ENCODE results near the gene HSD3B7.

The HSD3B7 gene

GRCh38 chr16:30980959-30981358, 4.0 kb upstream of the HSD3B7 start:
- Histone ChIP-seq H3K27me3 (no peaks in the 10 kb centered on the region), H3K36me3 (peaks cover 92% of the 10 kb centered on the region), H3K4me3 (no peak overlapping the region), H3K9me3 (no peaks in the 10 kb centered on the region), H4K20me1 (peaks cover 54% of the 10 kb centered on the region), H3K9ac (no peak overlapping the region), H3K4me1 (peaks cover 26% of the 10 kb centered on the region), H3K27ac (no peak overlapping the region), H3K4me2 (no peak overlapping the region)
- TF ChIP-seq Cebpa-rat (IDR thresholded peaks at IDR 0.05): no peak

- Histone ChIP-seq H3K27ac (no peak overlapping the region), H3K9me3 (no peaks in the 10 kb centered on the region), H3K9ac (no peak overlapping the region), H3K4me2 (no peak overlapping the region), H3K36me3 (peaks cover 92% of the 10 kb centered on the region), H3K4me3 (no peak overlapping the region), H3K27me3 (no peaks in the 10 kb centered on the region), H3K4me1 (peaks cover 26% of the 10 kb centered on the region), H4K20me1 (peaks cover 36% of the 10 kb centered on the region)
- no peak for TF ChIP-seq Cebpa-rat (IDR thresholded peaks at IDR 0.05)
These were observed 2.3 kb upstream of the HSD3B7 start for GRCh38 chr16:30982548-30983288.

- H3K36me3 ChIP-seq: peaks cover 92% of the 10 kb centered on the region
- no peak for TF ChIP-seq Cebpa-rat (IDR thresholded peaks at IDR 0.05)
- H3K4me1 ChIP-seq: peaks cover 26% of the 10 kb centered on the region
These were observed 1.6 kb upstream of the HSD3B7 start for GRCh38 chr16:30983289-30983889.

GRCh38 chr16:30983898-30984610, 953 bp upstream of the HSD3B7 start:
- no peak for TF ChIP-seq Cebpa-rat (IDR thresholded peaks at IDR 0.05)
- Histone ChIP-seq H3K36me3 (peaks cover 87% of the 10 kb centered on the region), H3K27me3 (no peaks in the 10 kb centered on the region), H3K9me3 (no peaks in the 10 kb centered on the region), H3K4me2 (peak overlapping the region; percentile 41; the same call in 1 of the 2 replicates), H3K4me1 (peaks cover 26% of the 10 kb centered on the region), H4K20me1 (peaks cover 24% of the 10 kb centered on the region; the same call in 1 of the 2 replicates), H3K27ac (peak overlapping the region; percentile 60), H3K4me3 (no peak overlapping the region), H3K9ac (peak overlapping the region; percentile 27; the same call in 1 of the 2 replicates)

More at GRCh38 chr16:30983289-30983889, 1.6 kb upstream of the HSD3B7 start:
- H3K9ac ChIP-seq: no peak overlapping the region
- H3K27me3 ChIP-seq: no peaks in the 10 kb centered on the region
- H3K9me3 ChIP-seq: no peaks in the 10 kb centered on the region
- H3K27ac ChIP-seq: peak overlapping the region; percentile 60; the same call in 1 of the 2 replicates
- H4K20me1 ChIP-seq: peaks cover 29% of the 10 kb centered on the region
- H3K4me2 ChIP-seq: peak overlapping the region; percentile 41; the same call in 1 of the 2 replicates
- H3K4me3 ChIP-seq: no peak overlapping the region

- Histone ChIP-seq H3K27me3 (no peaks in the 10 kb centered on the region), H3K4me3 (no peak overlapping the region), H3K9me3 (no peaks in the 10 kb centered on the region), H3K27ac (no peak overlapping the region), H3K36me3 (peaks cover 74% of the 10 kb centered on the region), H3K4me1 (peaks cover 26% of the 10 kb centered on the region), H3K4me2 (peak overlapping the region; percentile 50), H4K20me1 (peaks cover 24% of the 10 kb centered on the region; the same call in 1 of the 2 replicates), H3K9ac (no peak overlapping the region)
- no peak for TF ChIP-seq Cebpa-rat (IDR thresholded peaks at IDR 0.05)
These were observed 558 bp downstream of the HSD3B7 start for GRCh38 chr16:30985401-30986128.

- H3K36me3 ChIP-seq: peaks cover 66% of the 10 kb centered on the region
- H3K27ac ChIP-seq: no peak overlapping the region
- H3K9me3 ChIP-seq: no peaks in the 10 kb centered on the region
- H3K4me1 ChIP-seq: peaks cover 26% of the 10 kb centered on the region
- no peak overlapping the region for H3K4me2 ChIP-seq
- H4K20me1 ChIP-seq: peaks cover 24% of the 10 kb centered on the region; the same call in 1 of the 2 replicates
- H3K4me3 ChIP-seq: no peak overlapping the region
- no peaks in the 10 kb centered on the region for H3K27me3 ChIP-seq
- TF ChIP-seq Cebpa-rat (IDR thresholded peaks at IDR 0.05): no peak
- H3K9ac ChIP-seq: no peak overlapping the region
These were observed 1.4 kb downstream of the HSD3B7 start for GRCh38 chr16:30986129-30986991.

- Histone ChIP-seq H3K36me3 (peaks cover 52% of the 10 kb centered on the region), H3K27me3 (no peaks in the 10 kb centered on the region)
- no peak for TF ChIP-seq Cebpa-rat (IDR thresholded peaks at IDR 0.05)
These were observed 2.7 kb downstream of the HSD3B7 start for GRCh38 chr16:30987581-30988190.

GRCh38 chr16:30989469-30990047, 4.6 kb downstream of the HSD3B7 start:
- H3K9ac ChIP-seq: no peak overlapping the region
- no peak for TF ChIP-seq Cebpa-rat (IDR thresholded peaks at IDR 0.05)

More at GRCh38 chr16:30987581-30988190, 2.7 kb downstream of the HSD3B7 start:
- Histone ChIP-seq H3K4me3 (no peak overlapping the region), H3K9me3 (no peaks in the 10 kb centered on the region), H3K9ac (no peak overlapping the region), H3K27ac (no peak overlapping the region), H3K4me2 (no peak overlapping the region), H3K4me1 (peaks cover 26% of the 10 kb centered on the region), H4K20me1 (peaks cover 21% of the 10 kb centered on the region; the same call in 1 of the 2 replicates)

More at GRCh38 chr16:30989469-30990047, 4.6 kb downstream of the HSD3B7 start:
- Histone ChIP-seq H4K20me1 (peaks cover 2% of the 10 kb centered on the region; the same call in 1 of the 2 replicates), H3K4me2 (no peak overlapping the region), H3K4me1 (peaks cover 12% of the 10 kb centered on the region), H3K4me3 (no peak overlapping the region), H3K27me3 (no peaks in the 10 kb centered on the region), H3K27ac (no peak overlapping the region), H3K9me3 (no peaks in the 10 kb centered on the region), H3K36me3 (peaks cover 34% of the 10 kb centered on the region)
